Putamen (tissue), 1 donor: ENCODE data around the gene BCL2L15.

ENCODE experiments used
- DNase-seq: peaks from one replicate; pipeline ENCODE4 v3.0.0-alpha.2; 2016; ENCODE audit warnings: low spot score

Gene BCL2L15

DNA sequence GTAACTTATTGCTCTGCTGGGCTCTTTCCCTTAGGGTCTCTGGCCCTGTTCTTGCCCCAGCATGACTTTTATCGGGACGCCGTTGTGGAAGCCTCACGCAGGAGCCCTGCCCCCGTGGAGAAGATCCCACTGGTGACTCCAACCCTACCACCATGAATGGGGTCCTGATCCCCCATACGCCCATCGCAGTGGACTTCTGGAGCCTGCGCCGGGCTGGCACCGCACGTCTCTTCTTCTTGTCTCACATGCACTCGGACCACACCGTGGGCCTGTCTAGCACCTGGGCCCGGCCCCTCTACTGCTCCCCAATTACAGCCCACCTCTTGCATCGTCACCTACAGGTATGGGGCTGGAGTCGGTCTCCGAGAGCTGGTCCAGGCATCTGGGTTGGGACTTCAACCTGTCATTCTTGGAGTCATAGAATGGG, 18.1 kb upstream of the BCL2L15 start:
- no peak for DNase-seq

DNA sequence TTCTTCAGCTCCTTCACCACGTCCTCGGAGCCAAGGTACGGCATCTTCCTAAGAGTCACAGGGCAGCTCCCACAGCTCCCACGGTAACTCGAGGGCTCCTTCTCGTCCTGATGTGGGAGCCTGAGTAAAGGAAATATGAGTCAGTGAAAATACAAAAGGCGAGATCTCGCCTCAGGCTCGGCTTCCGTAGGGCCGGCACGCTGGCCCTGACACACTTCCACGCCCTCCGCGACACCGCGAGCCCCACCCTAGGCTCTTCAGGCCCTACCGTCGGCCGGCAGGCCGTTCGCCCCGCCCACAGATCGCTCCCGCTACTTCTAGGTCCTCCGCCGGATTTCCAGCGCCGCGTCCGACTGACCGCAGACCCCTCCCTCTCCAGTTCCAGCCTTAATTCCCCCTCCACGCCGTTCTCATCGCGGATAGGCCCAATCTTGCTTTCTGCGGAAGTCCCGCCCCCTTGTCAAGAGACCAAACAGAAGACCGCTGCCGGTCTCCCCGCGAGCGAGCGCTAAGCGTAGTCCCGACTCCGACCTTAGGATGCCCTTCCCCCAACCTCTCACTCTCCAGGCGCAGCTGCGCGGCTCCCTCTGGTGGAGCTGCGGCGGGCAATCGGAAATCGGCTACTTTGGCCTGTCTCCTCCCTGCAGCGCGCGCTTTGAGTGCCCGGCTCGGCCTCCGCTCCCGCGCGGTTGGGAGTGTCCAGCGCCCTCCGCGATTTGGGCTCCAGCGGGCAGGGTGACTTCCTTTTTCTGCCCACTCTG, 17.5 kb upstream of the BCL2L15 start, which contains the start of the genes AP4B1 and DCLRE1B:
AP4B1 (minus strand) TSS at position 126 of the 761 bp plus-strand sequence; CDS start at position 44, 82 bp downstream.
DCLRE1B (plus strand) TSS at position 653 of the 761 bp plus-strand sequence. CDS start 261 bp downstream, outside the sequence.
- peak; percentile 99 for DNase-seq

DNA sequence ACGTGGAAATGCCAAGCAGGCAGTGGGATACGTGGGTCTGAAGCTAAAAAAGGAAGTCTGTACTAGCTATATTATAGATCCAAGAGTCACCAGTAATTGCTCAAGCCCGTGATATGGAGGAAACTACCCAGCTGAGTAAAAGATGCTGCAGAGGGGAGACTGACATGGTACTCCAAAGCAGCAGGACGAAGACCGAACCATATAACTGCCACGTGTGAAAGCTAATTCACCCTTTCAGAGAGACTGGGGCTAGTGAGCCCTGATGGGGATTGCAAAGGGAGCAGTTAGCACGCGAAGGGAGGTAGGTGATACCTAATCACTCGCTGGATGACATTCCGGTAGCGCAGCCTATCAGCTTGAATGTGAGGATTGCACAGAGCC, 16.9 kb upstream of the BCL2L15 start:
- no peak for DNase-seq

DNA sequence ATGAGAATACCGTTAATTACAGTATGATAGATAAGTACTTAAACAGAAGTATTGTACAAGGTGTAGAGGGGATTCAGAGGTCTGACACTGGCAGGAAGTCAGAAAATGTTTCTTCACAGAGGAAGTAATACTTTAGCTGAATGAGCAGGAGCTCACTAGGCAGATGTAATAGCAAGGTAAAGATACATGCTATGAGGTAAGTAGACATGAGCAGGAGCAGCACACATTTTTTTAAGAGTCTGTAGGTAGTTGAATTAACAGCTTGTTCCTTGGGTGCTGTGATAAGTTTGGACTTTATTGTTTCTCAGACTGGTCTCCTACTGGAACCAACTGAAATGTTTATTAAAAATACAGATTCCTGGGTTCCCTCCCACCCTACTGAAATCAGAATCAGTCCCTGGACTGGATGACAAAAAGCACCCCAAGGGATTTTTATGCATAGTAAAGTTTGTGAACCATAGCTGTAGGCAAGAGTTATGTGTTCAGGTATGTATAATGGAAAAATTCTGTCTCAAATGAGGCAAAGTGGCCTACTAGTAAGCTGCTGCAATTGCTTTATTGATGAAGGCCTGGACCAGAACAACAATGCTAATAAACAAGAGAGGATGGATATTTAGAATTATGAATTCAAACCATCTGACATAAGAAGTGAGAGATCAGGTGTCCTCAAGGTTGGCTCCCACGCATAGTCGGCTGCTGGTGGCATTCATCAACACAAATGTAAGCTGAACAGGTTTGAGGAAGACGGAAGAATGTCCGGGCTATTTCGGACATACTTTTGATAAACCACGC, 16.3 kb upstream of the BCL2L15 start:
- no peak for DNase-seq

DNA sequence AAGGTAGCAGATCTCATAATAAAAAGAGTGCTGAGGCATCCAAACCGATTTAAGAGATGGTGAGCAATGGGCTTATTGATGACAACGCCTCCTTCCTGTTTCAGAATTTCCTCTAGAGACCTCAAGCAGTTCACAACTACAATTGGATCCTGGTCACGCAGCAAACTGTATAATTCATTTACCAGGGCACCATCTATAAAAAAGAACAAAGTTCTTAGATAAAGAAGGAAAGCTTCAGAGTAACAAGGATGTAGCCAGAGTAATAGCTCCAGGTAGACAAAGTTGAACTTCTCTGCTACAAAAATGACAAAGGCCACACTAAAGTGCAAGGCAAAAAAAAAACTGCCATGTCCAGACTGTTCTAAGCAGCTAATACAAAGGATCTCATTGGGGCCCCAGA, 13.8 kb upstream of the BCL2L15 start:
- DNase-seq, result no peak

DNA sequence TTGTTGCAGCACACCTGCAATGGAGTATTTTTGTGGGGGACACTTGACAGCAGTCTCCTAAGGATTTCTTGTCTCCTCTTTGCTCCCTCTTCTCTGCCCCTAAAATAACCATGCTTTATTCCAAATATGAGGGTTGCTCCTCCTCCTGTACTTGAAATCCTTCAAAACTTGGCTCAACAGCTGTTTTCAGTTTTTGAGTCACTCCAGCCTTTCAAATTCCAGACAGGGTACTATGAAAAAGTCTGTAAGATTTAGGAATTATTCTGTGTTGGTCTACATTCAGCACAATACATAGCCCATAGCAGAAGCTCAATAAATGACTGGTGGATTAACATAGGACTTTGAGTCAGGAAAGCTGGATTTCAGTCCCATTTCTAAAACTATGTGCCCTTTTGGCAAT, 11.7 kb upstream of the BCL2L15 start:
- DNase-seq, result no peak

DNA sequence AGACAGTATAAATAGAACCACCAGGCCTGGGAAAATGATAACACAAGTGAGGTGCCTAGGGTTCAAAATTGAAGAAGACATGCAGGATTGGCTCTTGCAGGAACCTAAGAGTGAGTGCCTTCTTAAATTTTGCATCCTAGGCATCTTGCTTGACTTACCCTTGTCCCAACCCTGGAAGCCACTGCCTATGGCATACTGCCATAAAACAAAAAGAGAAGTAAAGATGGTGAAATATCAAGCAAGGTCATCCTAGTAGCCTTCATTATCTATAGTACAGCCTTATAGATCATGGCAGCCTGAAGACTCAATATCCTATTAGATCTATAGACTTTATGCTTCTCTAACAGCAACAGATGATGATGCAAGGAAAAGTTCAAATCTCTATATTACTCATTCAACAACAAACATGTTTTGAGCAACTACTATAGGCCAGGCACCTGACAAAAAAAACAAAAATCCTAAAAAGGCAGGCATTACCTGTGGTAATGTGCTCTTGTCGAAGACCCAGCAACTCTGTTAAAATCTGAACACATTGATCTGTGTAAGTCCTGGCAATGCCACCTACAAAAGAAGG, 10.9 kb upstream of the BCL2L15 start:
- DNase-seq, result no peak

DNA sequence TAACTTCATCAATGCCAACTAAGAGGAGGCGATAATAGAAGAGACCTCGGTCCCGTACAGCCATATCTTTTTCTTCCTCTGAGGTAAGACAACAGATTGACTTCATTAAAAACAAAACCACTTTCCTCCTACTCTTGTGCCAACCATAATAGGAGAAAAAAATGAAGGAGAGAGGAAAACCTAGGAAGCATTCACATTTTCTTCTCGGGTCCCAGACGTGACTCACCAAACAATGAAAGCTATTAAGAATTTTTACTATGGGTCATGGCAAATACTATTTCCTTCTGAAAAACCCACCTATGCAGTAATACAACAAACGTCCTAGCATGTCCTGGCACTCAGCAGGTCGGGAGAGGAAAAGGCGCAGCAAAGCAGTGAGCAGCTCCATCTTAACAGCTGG, 8.6 kb upstream of the BCL2L15 start:
- no peak for DNase-seq

DNA sequence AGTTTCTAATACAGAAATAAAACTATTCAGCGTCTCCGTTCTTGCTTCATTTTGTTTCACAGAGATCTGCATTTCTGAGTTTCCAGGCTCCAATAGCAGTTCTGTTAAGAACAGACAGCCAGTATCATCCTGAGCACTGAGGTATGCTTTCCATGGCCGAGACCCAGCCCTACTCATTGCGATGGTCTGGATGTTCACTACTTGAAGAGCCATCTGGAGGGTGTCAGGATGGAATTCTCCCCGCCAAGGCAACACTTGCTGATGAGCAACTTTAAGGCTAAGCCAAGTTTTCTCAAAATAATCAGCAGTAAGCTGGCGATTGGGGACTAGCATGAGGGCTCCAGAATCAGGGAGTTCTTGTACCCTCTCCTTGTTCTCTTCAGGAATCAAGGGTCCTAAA, 7.7 kb upstream of the BCL2L15 start:
- no peak for DNase-seq

DNA sequence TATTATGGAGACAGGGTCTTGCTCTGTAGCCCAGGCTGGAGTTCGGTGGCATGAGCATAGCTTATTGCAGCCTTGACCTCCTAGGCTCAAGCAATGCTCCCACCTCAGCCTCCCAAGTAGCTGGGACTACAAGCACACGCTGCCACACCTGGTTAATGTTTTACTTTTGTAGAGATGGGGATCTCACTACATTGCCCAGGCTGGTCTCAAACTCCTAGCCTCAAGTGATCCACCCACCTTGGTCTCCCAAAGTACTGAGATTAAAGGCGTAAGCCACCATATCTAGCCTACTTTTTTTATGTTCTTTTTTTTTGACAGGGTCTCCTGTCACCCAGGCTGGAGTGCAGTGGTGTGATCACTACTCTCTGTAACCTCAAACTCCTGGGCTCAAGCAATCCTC, 5.9 kb upstream of the BCL2L15 start:
- no peak for DNase-seq

DNA sequence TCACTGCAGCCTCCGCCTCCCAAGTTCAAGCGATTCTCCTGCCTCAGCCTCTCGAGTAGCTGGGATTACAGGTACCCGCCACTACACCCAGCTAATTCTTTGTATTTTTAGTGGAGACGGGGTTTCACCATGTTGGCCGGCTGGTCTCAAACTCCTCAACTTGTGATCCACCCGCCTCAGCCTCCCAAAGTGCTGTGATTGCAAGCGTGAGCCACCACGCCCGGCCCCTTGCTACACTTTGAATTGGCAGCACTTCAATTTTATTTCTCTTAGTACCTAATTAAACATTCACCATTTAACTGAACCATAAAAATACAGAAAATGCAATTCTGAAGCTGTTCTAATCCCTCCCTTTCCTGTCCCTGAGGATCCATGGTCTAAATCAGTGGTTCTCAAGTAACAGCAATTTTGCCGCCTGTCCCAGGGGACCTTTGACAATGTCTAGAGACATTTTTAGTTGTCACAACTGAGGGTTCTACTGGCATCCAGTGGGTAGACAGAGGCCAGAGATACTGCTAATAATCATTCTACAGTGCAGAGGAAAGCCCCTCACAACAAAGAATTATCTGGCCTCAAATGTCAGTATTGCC, 4.3 kb upstream of the BCL2L15 start:
- DNase-seq, result no peak

DNA sequence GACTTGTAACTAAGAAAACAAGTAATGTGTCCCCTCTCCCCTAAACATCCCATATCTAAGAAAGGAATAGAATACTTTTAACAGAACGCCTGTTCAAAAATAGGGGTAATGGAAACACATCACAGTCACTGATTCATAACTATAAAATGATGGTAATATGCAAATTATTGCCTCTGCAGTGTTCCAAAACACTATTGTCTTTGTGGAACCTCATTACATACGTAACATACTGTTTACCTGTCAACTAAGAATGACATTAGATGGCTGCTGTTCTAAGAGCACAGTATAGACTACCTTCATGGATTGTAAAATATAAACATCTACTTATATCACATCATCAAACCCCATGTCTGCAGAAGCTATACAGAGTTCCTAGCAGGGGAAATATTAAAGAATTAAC, 3.4 kb upstream of the BCL2L15 start:
- DNase-seq, result no peak

DNA sequence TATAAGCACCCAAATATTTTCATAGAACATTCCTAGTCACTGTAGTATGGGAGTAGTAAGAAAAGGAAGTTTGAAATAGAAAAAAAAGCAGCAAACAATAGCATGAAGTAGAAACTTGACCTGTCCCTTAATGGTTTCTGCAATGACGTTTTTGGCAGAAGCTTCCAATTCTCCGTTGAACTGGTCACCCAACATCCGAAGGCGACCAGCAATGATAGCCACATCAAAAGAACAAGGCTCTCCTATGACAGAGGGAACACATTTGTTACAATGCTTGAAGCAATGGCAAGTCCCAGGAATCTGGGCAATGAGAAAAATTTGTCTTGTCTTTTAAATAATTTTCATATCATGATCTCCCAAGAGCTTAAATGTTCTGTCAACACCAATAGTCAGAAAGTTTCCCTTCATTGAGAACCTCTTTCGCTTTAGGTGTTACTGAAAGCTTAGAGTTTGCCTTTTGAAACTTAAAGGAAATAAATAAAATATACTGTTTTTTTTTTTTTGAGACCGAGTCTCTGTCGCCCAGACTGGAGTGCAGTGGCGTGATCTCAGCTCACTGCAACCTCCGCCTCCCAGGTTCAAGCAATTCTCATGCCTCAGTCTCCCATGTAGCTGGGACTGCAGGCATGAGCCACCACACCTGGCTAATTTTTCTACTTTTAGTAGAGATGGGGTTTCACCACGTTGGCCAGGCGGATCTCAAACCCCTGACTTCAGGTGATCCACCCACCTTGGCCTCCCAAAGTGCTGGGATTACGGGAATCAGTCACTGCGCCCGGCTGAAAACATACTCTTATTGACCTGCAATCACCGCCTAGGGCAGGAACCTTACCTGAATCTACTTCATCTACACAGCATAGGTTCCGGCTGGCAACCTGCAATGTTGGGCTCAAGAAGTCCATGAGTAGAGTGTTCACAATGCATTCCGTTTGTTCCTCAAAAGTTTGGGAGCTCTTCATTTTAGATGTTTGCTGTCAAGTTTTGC, 672 bp downstream of the BCL2L15 start:
- no peak for DNase-seq

DNA sequence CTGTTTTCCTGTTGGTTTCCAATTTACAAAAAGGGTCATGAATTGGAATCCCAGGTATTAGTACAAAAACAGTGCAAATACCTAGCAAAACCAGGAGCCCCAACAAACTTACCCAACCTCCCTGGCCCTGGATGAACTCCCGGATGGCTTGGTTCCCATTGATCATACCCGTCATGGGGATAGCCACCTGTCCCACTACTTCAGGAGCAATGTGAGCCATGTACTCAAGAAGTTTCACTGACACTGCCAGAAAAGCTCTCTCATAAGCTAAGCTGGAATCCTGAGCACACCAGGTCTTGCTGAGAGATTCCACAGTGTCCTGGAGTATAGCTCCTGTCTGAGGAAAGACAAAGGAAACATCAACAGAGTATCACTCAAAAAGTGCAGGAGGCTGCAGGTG, 5.7 kb downstream of the BCL2L15 start:
- no peak for DNase-seq

DNA sequence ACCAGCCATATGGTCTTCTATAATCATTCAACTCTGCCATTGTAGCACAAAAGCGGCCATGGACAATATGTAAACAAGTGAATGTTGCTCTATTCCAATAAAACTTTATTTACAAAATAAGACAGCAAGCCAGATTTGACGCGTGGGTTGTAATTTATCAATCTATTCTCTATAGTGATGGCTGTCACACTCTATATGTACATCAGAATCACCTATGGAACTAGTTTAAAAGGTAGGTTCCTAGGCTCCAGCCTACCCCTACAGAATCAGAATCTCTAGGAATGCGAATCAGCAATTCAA, 7.7 kb downstream of the BCL2L15 start:
- DNase-seq, result no peak

DNA sequence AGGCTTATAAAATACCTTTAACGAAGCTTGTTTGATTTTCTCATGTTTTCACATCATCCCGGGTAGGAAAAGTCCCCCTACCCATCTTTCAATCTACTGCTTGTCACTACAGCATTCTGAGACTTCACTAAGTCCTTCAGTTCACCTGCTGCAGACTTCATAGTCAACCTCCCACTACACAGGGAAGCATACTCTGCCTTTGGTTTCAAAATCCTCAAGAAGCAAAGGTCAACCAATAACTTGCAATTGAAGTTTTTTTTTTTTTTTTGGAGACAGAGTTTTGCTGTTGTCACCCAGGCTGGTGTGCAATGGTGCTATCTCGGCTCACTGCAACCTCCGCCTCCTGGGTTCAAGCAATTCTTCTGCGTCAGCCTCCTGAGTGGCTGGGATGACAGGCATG, 11.2 kb downstream of the BCL2L15 start:
- DNase-seq, result no peak

DNA sequence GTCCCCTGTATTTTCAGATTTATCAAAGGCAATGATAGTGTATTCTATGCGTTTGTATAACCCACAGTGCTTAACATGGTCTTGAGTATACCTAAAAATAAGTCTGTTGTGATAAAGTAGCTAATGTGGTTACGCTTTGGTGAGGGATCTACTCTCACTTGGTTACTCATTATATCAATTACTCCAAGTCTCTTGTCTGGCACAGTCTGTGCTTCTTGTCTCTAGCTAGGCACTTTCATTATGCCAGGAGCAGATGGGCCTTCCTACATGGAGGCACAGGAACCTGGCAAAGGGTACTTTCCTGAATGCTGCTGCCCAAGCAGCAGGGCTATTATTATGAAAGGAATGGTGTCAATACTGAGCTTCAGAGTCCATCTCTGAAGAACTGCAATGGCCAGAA, 11.7 kb downstream of the BCL2L15 start:
- no peak for DNase-seq

DNA sequence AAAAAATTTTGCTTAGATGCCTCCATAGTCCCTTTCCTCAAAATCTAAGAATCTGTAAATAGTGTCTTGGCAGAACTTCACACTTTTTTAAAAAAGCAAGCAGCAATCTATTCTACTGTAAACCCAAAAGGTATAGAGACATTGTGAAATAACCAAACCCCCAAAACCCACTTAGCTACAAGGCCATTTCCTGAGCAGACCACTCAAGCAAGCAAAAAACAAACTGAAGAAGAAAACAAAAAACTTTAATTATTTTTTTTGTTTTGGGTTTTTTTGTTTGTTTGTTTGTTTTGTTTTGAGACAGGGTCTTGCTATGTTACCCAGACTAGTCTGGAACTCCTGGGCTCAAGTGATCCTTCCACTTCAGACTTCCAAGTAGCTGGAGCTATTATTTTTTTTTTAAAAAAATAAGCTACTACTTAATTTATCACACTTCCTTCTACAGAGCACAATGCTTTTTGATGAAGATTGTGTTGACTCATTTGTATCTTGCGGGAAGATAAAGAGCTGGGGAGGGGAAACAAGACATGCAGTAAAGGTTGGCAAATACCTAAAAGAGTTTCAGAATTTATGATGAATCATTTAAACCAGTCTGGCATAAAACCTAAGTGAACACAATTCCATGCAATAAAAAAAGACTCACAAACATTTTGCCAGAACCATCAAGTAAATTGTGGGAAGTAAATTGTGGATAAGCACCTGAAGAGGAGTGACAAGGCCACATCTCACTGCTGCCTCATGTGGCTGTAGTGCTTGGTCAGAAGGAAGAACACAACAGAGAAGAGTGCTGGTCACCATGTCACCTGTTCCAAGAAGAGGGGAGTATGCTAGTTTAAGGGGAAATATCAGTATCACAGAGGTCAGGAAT, 13.1 kb downstream of the BCL2L15 start:
- DNase-seq, result no peak

DNA sequence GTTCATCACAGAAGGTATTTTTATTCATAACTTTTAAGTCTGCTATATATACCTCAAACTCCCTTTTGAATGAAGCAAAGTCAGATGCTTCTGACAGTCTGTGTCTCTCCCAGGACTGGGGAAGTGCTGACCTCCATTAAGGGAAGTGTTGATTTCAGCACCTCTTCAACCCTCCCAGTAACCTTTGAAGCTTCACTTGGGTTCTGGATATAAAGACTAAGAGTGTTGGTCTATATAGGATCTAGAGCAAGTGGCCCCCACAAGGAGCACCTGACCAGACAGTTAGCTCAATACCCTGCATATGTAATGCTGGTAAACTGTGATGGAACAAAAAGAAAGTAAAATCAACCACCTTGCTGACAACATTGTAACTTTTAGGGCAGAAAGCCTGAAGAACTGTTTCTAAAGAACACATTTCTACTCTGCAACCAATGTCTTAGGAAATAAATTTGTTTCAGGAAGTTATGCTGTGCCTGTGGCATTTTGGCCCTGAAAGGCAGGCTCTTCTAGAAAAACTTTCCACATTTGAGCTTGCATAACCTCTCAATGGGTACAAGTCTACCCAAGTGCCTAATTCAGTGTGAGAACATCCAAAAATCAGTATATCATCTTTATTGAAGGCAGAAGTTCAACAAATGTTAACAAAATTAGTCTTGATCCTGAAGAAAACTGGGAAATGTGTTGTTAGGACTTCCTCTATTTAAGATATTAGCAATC, 15.0 kb downstream of the BCL2L15 start:
- DNase-seq, result no peak

DNA sequence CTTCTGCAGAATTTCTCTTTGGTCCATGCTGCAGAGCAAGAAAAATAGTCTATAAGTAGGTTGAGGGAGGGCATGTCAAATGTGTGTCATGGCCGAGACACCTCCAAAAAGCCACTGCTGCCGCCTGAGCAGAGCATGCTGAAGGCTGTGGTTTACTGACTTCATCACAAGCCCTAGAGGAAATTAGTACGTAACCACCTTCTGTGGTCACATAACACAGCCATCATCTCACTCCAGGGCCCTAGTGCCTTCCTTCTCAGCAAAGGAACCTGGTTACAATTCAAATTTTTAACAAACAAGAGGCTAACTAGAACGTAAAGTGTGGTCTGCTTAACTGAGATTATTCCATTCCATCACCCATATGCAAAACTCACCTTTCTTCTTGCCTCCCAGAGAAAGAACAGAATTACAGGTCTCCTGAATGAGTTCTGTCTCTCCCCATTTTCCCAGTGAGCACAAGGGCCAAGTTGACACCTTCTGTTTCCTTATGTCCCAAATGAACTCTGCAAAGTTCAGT, 15.7 kb downstream of the BCL2L15 start, which contains the start of gene PTPN22:
PTPN22 (minus strand) TSS at position 116 of the 517 bp plus-strand sequence.
- no peak for DNase-seq
